GM18502 (cell line): ENCODE measurements around the gene RELN.

Source experiments
- ATAC-seq: cut with Tn5 transposase; IDR thresholded peaks from one replicate; pipeline ENCODE4 v1.9.1; 2021; ENCODE audit warnings: mild to moderate bottlenecking; ENCODE audit not compliant: unreplicated experiment, poor library complexity

RELN gene

DNA sequence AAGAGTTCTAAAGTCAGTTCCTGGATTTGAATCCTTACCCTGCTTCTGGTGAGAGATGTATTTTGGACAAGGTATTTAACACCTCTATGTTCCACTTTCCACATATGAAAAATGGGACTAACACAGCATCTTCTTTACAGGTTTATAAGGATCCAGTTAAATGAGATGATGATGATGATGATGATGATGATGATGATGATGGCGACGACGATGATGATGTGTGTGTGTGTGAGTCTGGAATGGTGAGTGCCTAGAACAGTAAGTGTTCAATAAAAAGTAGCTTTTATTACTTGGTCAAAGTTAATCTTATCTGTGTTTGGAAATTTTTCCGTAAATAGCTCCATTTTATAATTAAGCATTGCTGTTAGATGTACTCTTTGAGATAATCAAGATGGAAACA is 295.2 kb downstream of the RELN start:
- no peak for ATAC-seq

GRCh38 chr7:103691291-103691690 is 298.2 kb downstream of the RELN start:
- no peak for ATAC-seq

DNA sequence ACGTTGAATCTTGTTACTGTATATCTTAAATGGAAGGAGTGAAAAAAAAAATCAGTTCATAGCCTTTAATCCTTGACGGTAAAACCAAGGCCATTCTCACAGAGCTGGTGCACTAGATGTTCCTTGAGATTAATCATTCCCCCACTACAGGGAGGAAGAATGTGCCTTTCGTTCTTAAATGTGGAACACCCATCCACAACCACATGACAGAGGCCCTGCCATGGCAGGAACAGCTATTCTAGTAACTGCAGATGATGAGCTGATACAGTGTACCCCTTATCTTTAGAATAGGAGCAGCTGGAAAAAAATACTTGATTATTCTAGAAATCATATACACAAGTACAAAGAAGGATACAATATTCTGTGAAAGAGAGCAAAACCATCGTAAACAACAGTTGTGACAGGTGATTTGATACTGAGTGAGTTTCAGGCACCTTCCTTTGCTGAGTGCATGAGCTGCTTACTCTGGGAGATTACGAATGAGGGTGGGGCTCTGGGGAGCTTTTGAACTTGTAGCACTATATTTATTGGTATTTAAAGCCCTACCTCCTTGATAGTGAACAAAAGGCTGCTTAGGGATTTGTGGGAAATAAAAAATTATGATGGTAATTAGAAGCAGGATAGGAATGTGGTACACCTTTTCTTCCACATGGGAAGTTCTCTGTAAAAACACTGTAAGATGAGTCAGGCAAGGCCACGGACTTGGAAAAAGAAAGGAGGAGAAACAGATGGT is 299.1 kb downstream of the RELN start:
- no peak for ATAC-seq

- ATAC-seq: no peak
Measured at GRCh38 chr7:103689255-103689654, 300.2 kb downstream of the RELN start.

DNA sequence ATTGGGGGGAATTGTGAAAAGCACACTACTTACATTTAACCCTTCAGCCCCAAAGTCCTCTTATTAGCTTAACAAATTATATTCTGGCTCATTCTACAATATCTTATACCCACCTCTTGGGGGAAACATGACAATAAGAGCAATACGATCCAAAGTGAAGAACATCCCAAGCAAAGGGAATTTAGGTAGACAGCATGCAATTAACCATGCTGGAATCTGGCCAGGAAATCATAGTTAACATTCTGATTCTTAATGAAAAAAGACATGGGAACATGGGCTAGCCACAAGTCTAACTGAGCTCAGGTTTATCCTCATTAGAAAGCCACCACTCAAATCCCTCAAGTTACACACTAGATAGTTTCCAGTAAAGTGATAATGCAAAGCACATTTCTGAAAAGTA is 301.5 kb downstream of the RELN start:
- ATAC-seq: no peak

DNA sequence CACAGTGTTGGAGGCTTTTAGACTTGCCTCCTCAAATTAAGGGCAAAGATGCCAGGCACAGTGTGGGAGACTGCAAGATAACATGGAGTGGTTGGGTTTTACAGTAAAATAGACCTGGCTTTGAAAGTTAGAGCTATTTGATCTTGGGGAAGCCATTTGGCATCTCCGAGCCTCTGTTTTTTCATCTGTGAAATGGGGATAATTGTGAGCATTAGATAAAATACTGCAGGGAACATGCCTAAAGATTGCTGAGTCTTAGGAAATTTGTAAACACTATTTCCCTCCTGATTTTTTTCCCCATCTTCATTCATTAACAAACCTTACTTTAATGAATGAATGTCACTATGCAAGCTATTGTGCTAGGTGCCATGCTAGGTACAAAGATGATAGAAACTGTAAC is 302.2 kb downstream of the RELN start:
- ATAC-seq: no peak

DNA sequence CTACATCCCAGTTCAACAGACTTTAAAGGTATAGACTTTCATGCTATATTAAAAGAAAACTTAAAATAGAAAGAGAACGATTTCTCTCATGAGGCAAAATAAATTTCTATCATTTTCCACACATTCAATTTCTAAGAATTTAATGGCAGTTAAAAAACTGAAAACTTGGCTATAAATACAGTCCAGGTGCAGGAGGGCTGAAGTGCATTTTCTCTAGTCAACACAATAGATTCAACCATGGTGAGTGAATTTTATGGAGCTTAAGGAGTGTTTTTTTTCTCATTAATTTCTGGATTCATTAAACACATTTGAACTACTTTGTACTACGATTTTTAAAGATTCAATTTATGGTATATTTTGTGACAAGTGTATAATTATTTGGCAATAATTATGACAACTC is 302.7 kb downstream of the RELN start:
- ATAC-seq: no peak

DNA sequence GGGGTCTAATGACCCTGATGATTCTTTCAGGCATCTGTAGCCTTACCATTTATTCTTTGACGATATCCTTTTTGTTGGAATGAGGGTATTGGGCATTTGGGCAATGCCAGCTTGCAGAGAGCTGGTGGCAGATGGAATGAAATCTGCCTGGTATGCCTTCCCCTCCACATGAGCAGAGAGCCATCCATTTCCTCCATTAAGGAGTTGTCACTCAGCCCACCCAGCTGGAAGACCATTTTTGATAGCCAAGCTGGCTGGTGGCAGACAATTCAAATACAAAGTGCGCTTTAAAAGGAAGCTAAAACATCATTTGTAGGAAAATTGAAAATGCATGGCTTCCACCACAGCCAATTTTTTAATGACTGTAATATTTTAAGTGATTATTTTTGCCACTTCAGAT is 303.4 kb downstream of the RELN start:
- no peak for ATAC-seq

- no peak for ATAC-seq
Measured at GRCh38 chr7:103685646-103686045, 303.8 kb downstream of the RELN start.

- ATAC-seq: no peak
Measured at GRCh38 chr7:103683348-103683747, 306.1 kb downstream of the RELN start.

DNA sequence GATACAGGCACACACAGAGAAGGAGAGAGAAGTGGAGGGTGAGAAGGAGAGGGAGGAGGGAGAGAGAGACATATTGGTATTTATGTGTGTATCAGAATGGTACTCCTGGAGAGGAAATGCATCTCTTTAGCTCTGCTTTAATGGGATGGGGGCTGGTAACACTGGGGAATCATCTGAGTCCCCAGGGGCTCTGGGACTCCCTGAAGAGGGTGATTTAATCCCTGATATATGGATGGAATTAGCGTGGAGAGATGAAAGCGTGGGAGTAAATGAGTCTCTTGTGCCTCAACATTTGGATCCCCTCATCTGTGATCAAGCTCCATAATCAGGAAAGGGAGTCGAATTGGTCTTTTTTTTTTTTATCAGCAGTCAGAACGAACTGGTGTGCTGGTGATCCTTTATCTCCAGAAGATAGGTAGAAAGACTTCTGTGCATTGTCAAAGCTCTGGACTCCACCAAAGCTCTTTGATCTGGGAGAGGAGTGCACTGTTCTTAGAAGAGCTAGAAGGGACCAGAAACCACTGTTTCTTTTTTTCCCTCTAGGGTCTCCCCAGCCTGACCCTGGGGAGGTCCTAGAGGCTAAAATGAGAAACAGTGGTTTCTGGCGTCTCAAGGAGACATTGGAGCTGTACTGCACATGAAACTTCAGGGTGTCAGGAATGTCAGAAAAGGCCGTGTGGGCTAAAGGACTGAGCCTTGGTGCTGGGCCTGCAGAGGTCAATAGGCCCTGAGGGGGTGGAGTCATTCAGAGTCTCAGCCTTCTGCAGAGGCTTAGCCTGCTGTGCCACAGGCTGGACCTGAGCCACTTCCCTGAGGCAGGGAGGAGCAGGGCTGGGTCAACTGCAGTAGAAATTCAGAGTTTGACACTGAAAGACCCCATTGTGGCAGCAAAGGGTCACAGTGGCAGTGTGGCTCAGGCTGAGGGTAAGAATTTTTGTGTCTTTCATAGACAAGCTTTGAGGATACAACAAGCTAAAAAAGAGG is 309.0 kb downstream of the RELN start:
- no peak for ATAC-seq

GRCh38 chr7:103679151-103680132 is 310.0 kb downstream of the RELN start:
- no peak for ATAC-seq

- ATAC-seq: no peak
Measured at GRCh38 chr7:103668279-103668941, 321.0 kb downstream of the RELN start.

- no peak for ATAC-seq
Measured at GRCh38 chr7:103666326-103666725, 323.1 kb downstream of the RELN start.

DNA sequence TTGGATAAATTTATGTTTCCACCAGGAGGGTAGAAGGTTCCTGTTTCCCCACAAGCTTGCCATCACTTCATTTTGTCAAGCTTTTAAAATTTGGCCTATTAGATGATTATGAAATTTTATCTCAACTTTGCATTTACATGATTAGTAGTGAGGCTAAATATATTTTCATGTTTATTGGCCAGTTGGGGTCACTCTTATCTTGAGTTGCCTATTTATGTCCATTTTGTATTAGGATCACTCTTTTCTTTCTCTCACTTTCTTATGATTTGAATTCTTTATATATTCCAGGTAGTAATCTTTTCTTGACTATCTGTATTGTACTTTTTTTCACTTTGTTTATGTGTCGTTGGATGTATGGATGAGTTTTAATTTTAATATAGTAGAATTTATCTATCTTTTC is 324.9 kb downstream of the RELN start:
- no peak for ATAC-seq

DNA sequence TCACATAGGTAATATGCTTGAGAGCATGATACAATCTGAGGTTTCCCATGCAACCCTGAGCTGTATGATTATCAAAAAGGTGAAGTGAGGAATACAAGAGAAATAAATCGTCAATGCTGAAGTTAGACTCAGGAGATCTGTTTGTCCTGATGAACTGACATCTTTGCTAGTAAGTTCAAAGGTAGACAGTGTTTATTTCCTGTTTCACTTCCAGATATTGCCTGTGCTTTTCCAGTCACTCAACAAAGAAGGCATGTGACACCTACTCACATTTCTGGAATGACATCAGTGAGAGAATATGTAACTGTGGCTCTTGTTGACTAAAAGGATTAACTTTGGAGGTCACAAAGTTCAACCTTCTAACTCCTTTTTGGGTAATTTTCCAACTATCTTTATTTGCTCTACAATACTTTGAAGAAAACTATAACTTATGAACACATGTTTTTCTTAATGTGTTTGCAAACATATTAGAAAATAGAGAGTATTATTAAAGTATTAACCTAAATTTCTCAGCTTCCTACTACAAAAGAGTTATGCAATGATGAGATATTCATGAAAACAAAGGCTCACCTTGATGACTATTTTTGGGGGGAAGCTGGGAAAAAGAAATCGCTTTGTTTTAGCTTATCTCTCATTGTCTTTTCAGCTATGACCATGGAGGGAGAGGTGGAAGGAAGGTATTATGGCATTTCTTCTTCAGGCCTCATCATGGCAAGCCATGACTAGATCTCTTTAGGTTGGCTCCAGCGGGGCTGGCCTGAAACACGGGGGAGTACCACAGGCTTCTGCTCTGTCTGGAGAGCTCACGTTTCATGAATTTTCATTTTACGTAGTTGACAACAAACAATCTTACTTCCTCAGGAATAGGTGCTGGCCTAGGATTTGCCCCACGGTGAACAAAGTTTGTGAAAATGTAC is 328.7 kb downstream of the RELN start:
- ATAC-seq: no peak

GRCh38 chr7:103658055-103659005 is 331.1 kb downstream of the RELN start:
- ATAC-seq: no peak

DNA sequence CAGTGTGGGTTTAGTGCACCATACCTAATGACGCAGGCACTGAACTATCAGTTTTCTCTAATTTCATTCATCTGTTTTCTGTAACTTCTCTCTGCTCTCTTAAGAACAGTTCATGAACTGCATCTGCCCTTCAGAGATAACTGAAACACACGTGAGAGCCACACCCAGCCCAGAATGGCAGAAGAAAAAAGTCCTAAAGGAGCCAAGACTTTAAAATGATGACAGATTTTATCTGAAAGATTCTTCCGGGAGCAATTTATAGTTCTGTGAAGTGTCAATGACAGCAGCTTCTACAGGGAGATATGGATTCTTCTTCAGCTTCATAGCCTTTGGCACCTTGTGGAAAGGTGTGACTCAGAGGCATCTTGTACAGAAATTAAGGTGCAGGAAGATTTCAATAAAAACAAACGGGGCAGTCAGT is 332.0 kb downstream of the RELN start:
- no peak for ATAC-seq
